ENCODE results near the gene MEI4.

- no peak for TF ChIP-seq CTCF (IDR thresholded peaks at IDR 0.05)
- TF ChIP-seq POLR2A (IDR thresholded peaks at IDR 0.05), result no peak
- TF ChIP-seq POLR2AphosphoS5 (IDR thresholded peaks at IDR 0.05), result no peak
Observed at GRCh38 chr6:77688649-77689048, 35.8 kb downstream of the MEI4 start.
